Liver (tissue), 9 donors: ENCODE measurements around the gene IL21R. TPM values are rescaled to one million over a fixed set of nuclear protein-coding genes. Genes with fewer than 3 reads are reported as not detected.

Experiments used
- DNase-seq: peaks from one replicate; pipeline ENCODE4 v3.0.0-alpha.2; 2017; ENCODE audit warnings: low spot score
- H3K27ac ChIP-seq, 2 donors: one replicate each; pipeline ENCODE4 v1.7.0; 2013; ENCODE audit warnings: inconsistent platforms in 2 of 2, low read length in 2 of 2, control low read depth in 1 of 2, low read depth in 1 of 2, mild to moderate bottlenecking in 1 of 2
- H3K27me3 ChIP-seq, 4 donors: one replicate each; pipeline versions ENCODE4 v1.6.1 to v1.7.0; 2013; ENCODE audit warnings: low read length in 3 of 4, inconsistent platforms in 1 of 4, mild to moderate bottlenecking in 1 of 4, moderate library complexity in 1 of 4; ENCODE audit not compliant: control insufficient read depth in 4 of 4, insufficient read depth in 4 of 4
- H3K36me3 ChIP-seq, 4 donors: one replicate each; pipeline versions ENCODE4 v1.6.1 to v1.7.0; 2013; ENCODE audit warnings: low read length in 3 of 4, mild to moderate bottlenecking in 3 of 4, low read depth in 1 of 4, moderate library complexity in 1 of 4; ENCODE audit not compliant: control insufficient read depth in 4 of 4, insufficient read depth in 3 of 4
- H3K4me1 ChIP-seq, 4 donors: one replicate each; pipeline versions ENCODE4 v1.6.1 to v1.7.0; 2013; ENCODE audit warnings: low read length in 3 of 4, mild to moderate bottlenecking in 3 of 4, moderate library complexity in 1 of 4; ENCODE audit not compliant: control insufficient read depth in 4 of 4, insufficient read depth in 4 of 4
- H3K4me3 ChIP-seq, 3 donors: one replicate each; pipeline versions ENCODE4 v1.6.1 to v1.7.0; 2013; ENCODE audit warnings: low read length in 3 of 3, control low read depth in 1 of 3, low read depth in 1 of 3, mild to moderate bottlenecking in 1 of 3
- H3K9ac ChIP-seq, 2 donors: one replicate each; pipeline ENCODE4 v1.7.0; 2013; ENCODE audit warnings: low read length in 2 of 2, mild to moderate bottlenecking in 2 of 2, moderate library complexity in 2 of 2, control low read depth in 1 of 2, low read depth in 1 of 2
- H3K9me3 ChIP-seq, 4 donors: one replicate each; pipeline versions ENCODE4 v1.6.1 to v1.7.0; 2013; ENCODE audit warnings: low read length in 3 of 4; ENCODE audit not compliant: control insufficient read depth in 4 of 4
- CTCF ChIP-seq: fragments of 150-350 bp; IDR thresholded peaks from 2 replicates; pipeline ENCODE4 v1.5.1; 2017; ENCODE audit warnings: improper control_type of control experiment, low read depth, low read length; ENCODE audit not compliant: missing input control
- EGR1 ChIP-seq, 2 donors: IDR thresholded peaks; 2 replicates each; pipeline ENCODE4 v1.6.1; 2016 to 2018; ENCODE audit warnings: antibody characterized with exemption in 2 of 2, low read depth in 2 of 2
- GABPA ChIP-seq, 2 donors: IDR thresholded peaks in 1 of 2; conservative IDR thresholded peaks in 1 of 2; 2 replicates each; pipeline ENCODE4 v1.6.1; 2016; ENCODE audit warnings: antibody characterized with exemption in 2 of 2, mild to moderate bottlenecking in 1 of 2, moderate library complexity in 1 of 2
- HNF4A ChIP-seq, 2 donors: conservative IDR thresholded peaks; 2 replicates each; pipeline ENCODE4 v1.6.1; 2016; ENCODE audit warnings: antibody characterized with exemption in 2 of 2, mild to moderate bottlenecking in 2 of 2
- HNF4G ChIP-seq: IDR thresholded peaks from 2 replicates; pipeline ENCODE4 v1.6.1; 2016; ENCODE audit warnings: antibody characterized with exemption
- MAX ChIP-seq: IDR thresholded peaks from 2 replicates; pipeline ENCODE4 v1.6.1; 2016; ENCODE audit warnings: antibody characterized with exemption
- RAD21 ChIP-seq, 2 donors: IDR thresholded peaks; 2 replicates each; pipeline ENCODE4 v1.6.1; 2016; ENCODE audit warnings: antibody characterized with exemption in 2 of 2, mild to moderate bottlenecking in 2 of 2
- REST ChIP-seq: IDR thresholded peaks from 2 replicates; pipeline ENCODE4 v1.6.1; 2016; ENCODE audit warnings: antibody characterized with exemption, mild to moderate bottlenecking
- RXRA ChIP-seq, 2 donors: IDR thresholded peaks; 2 replicates each; pipeline ENCODE4 v1.6.1; 2017 to 2018; ENCODE audit warnings: antibody characterized with exemption in 2 of 2, mild to moderate bottlenecking in 1 of 2
- SP1 ChIP-seq: IDR thresholded peaks from 2 replicates; pipeline ENCODE4 v1.6.1; 2018; ENCODE audit warnings: antibody characterized with exemption, mild to moderate bottlenecking
- TAF1 ChIP-seq: conservative IDR thresholded peaks from 2 replicates; pipeline ENCODE4 v1.6.1; 2016; ENCODE audit warnings: antibody characterized with exemption, mild to moderate bottlenecking
- YY1 ChIP-seq: IDR thresholded peaks from 2 replicates; pipeline ENCODE4 v1.6.1; 2016; ENCODE audit warnings: antibody characterized with exemption, mild to moderate bottlenecking
- ZBTB33 ChIP-seq: IDR thresholded peaks from 2 replicates; pipeline ENCODE4 v1.6.1; 2016; ENCODE audit warnings: antibody characterized with exemption
- polyA plus RNA-seq, 2 donors: library from polyadenylated mRNA; stranded (reverse) in 1 of 2; unstranded in 1 of 2; fragments of 200-250 nt in 1 of 2; fragments of >200 nt in 1 of 2; fragmentation: Nextera tagmentation in 1 of 2; extraction: Ambion mirVana in 1 of 2; gene quantifications; one replicate each; pipeline versions ENCODE4 v1.2.1 to v1.2.3, GENCODE V29; 2013 to 2015
- total RNA-seq, 2 donors: library from RNA; depleted of rRNA; stranded (reverse); fragments of >200 nt; gene quantifications; one replicate each; pipeline ENCODE4 v1.2.3, GENCODE V29; 2014
- donor health status: healthy.
- donor health status: healthy.
- donor health status: healthy.
- donor health status: healthy.
- donor health status: healthy.

Gene IL21R
- total and polyA plus RNA-seq, 4 donors: 0.19 to 0.84 (median 0.39) TPM

- Histone ChIP-seq H3K36me3 (no peaks in the 10 kb centered on the region), H3K9ac (no peak overlapping the region), H3K27me3 (no peaks in the 10 kb centered on the region), H3K9me3 (peaks cover 0 to 11% (median under 1%) of the 10 kb centered on the region in 4 donors), H3K27ac (no peak overlapping the region), H3K4me3 (no peak overlapping the region), H3K4me1 (no peaks in the 10 kb centered on the region)
- TF ChIP-seq YY1 (no peak), ZBTB33 (no peak), REST (no peak), TAF1 (no peak), RAD21 (IDR thresholded peaks at IDR 0.05) (no peak), HNF4A (conservative IDR thresholded peaks at IDR 0.05) (no peak), HNF4G (no peak), GABPA (IDR thresholded peaks at IDR 0.05 in 1 of 2, conservative IDR thresholded peaks at IDR 0.05 in 1 of 2) (no peak), CTCF (no peak), MAX (no peak), SP1 (no peak), RXRA (IDR thresholded peaks at IDR 0.05) (no peak), EGR1 (IDR thresholded peaks at IDR 0.05; ENCODE audit: low read depth in 2 of 2) (no peak)
- DNase-seq: no peak
These were observed 20.2 kb downstream of the IL21R start for GRCh38 chr16:27421961-27422740.
